HG03432 (cell line): ENCODE data around the gene CHRDL2.

Experiments used
- ATAC-seq: cut with Tn5 transposase; IDR thresholded peaks from one replicate; pipeline ENCODE4 v1.9.1; 2021; ENCODE audit warnings: mild to moderate bottlenecking, moderate library complexity; ENCODE audit not compliant: unreplicated experiment

Gene CHRDL2

DNA sequence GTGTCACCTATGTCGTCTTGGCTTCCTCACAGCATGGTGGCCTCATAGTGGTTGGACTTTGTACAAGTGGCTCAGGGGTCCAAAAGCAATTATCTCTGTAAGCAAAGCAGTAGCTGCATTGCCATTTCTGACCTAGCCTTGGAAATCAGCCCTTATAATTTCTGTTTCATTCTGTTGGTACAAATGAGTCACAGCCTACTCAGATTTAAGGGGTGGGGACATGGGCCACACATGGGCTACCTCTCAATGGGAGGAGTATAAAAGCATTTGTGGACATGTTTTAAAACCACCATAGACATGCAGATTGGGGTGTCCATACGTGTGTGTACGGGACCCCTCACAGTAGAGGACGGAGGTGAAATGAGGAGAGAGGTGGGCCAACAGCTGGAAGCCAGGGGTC is 41.6 kb downstream of the CHRDL2 start:
- no peak for ATAC-seq

DNA sequence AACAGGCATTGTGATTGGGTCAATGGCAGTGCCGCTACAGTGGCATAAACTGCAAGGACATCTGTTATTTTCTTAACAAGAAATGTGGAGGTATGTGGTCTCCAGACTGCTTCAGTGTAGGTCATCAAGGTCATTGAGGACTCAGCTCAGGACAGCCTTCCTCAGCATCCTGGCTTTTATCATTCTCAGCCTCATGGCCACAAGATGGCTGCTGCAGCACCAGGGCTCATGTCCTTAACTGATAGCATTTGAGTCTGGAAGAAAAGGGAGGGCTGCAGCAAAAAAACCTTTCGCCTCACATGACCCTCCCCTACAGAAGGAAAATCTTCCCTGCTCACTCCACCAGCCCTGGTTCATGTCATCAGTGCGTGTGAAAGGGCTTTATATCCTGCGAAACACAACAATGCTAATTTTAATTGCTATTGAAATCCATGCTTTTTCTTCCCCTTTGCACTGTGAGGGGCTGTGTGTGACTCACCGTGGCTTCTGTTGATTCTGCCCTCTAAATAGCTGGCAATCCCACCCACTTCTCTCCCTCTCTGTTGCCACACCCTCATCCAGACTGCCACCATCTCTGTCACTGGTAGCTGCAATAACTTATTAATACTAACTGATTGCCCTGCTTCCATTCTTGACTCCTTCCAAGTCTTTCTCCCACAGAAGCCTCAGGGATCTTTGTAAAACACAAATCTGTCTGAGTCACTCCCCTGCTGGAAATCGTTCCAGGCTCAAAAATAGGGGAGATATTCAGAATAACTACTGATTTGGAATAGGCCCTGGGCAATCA is 43.8 kb downstream of the CHRDL2 start:
- ATAC-seq, result no peak

DNA sequence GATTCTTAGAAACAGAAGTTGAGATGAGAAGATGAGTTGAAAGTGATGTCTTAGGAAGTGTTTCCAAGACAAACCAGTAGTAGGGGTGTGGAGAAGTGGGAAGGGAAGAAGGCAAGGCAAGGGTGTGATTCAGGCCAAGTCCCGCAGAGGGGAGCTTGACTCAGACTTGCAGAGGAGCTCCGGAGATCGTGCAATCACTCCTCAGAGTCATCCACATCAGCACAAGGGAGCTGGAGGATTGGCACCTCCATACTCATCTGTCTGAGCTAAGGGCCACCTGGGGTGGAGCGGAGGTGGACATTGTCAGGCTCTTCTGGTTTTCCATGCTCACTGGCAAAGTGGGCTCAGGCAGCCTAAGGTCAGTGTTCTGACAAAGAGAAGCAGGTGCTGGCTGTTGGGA is 44.4 kb downstream of the CHRDL2 start:
- ATAC-seq, result no peak

DNA sequence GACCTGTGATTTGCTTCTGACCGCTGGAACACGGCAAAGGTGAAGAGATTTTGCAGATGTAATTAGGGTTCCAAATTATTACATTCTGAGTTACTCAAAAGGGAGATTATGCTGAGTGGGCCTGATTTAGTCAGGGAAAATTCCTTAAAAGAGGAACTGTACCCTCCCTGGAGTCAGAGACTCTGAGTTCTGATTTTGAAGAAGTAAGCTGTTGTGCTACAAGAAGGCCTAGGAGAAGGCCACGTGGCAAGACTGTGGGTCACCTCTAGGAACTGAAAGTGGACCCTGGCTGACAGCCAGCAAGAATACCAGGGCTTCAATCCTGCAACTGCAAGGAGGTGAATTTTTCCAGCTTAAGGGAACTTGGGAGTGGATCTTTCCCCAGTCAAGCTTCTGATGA is 45.3 kb downstream of the CHRDL2 start:
- no peak for ATAC-seq

DNA sequence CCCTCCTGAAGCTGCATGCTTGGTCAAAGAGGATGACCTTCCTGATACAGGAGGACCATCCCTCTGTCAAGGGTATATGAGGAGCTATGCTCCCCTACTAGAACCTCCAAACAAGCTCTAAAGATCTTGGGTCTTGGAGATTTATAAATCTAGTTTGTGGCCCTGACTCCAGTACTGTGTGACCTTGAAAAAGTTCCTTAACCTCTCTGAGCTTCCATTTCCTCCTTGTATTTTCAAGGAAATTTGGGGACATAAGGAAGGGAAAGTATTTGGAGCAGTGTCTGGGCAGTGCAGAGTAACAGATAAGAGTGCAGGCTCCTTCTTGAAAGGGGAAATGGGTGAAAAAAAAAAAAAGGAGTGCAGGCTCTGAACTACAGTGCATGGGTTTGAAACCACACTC is 45.9 kb downstream of the CHRDL2 start:
- ATAC-seq, result no peak

DNA sequence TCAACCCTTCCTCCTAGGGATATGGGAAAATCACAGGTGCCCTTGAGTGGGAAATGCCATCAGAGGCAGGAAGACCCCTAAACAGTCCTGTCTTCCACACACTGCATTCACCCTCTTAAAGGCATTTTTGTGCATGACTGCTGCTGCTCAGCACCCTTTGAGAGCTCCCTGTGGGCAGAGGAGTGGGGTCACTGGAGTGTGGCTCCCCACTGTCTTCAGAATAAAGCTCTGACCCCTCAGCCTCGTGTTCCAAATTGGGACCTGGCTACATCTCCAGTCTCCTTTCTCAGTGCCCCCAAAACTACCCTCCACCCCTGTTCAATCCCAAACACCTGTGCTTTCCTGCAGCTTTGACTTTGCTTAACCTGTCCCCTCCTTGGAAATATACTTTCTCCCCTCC is 46.6 kb downstream of the CHRDL2 start:
- ATAC-seq, result no peak

DNA sequence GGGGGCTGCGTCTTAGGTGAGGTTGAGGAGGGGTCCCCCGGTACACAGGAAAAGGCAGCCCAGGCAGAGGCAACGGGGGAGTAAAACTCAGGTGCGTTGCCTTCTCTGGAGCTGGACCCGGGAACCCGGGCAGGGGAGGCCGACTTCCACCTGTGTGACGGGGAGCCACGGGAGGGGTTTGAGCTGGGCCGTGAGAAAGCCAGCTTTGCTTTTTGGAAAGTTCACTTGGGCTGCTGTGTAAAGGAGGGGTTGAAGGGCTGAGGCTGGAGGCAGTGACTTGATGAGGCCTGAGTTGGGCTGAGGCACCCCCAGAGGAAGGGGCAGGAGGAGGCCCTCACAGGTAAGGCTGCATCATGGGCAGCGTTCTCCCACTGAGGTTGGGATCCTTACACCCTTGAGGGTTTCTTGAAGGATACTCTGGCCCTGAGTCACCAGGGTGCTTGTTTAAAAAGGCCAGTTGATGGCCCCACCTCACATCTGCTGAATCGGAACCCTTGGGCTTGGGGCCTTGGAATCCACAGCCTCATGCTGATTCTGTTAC is 47.2 kb downstream of the CHRDL2 start:
- ATAC-seq, result no peak

DNA sequence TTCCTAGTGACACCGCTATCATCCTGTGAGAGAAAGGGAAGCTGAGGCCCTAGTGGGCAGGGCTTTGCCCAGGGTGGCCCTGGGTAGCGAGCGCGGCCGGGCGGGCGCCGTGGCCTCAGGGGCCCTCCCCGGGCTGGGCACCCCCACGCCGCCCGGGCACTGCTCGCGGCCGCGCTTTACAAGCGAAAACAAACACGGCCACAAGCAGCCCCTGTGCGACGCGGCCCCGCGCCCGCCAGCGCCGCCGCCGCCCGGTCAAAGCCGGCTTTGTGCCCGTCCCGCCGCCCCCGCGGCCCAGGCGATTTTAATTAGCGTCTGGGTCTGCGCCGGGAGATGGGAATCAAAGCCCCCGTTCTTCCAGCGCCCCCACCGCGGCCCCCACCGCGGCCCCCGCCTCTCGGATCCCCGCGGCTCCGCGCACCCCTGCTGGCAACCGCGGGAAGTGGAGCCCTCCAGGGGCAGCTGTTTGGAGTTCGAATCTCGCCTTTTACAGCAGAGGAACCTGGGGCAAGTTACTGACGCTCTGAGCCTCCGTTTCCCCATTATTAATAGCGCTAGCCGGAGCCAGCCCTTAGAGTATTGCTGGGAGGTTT is 47.9 kb downstream of the CHRDL2 start:
- no peak for ATAC-seq

DNA sequence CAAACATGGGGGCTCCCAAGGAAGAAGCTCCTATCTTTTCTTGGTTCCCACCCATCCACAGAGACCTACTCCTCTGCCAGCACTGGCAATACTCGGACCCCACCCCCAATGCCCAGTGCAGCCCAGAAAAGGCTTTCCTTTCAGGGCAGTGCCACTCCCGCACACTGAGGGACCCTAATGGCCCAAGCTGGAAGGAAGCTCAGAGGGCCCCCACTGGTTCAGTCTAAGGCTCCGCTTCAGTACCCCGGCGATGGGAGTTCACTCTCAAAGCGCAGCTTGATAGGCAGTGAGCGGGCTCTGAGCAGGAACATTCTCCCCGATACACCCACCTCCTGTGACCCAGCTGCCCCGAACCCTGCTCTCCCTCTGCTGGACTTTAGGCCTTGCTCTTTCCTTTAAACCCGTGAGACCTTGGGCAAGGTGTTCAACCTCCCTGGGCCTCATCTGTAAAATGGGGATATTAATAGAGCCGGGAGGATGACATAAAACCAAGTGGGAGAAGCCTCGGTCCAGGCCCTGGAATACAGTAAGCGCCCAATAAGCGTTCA is 48.4 kb downstream of the CHRDL2 start:
- ATAC-seq, result no peak

DNA sequence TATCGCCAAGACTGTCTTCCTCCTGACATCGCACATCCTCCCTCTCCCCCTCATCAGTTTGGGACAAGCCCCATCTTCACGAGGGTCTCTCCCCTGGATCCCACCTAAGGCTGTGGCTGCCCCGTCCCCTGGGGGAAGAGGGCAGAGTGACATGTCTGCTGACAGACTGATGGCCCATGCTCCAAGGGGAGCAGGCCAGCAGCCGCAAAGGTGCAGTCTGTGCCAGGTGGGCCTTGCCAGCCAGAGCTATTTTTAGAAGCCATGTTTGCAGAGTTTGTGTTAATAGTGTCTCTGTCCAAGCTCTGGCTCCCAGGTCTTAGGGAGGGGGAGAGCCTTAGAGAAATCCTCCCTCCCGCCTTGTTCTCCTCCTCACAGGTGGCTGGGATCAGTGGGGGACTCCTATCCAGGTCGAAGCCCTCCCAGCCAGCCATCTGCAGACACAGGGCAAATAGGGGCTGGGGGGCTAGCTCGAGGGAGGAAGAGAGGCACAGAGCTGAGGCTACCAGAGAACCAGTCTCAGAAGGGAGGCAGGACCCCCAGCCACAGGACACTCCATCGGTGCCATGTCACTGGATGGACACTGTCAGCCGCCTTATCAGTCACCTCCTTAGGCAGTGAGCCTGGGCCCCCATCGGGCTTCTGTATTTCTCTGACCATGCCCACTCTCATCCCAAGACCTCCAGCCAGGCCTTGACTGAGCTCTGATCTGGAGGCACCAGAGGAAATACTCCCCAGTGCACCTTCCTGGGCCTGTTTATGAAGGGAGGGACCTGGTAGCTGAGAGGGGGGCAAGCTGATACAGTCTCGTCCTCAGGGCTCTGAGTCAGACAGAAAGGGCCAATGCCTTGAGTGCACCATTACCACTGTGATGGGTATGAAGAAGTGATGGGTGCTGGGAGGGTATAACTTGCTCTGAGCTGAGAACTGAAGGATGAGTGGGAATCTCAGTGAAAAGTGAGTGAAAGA is 49.3 kb downstream of the CHRDL2 start:
- no peak for ATAC-seq

DNA sequence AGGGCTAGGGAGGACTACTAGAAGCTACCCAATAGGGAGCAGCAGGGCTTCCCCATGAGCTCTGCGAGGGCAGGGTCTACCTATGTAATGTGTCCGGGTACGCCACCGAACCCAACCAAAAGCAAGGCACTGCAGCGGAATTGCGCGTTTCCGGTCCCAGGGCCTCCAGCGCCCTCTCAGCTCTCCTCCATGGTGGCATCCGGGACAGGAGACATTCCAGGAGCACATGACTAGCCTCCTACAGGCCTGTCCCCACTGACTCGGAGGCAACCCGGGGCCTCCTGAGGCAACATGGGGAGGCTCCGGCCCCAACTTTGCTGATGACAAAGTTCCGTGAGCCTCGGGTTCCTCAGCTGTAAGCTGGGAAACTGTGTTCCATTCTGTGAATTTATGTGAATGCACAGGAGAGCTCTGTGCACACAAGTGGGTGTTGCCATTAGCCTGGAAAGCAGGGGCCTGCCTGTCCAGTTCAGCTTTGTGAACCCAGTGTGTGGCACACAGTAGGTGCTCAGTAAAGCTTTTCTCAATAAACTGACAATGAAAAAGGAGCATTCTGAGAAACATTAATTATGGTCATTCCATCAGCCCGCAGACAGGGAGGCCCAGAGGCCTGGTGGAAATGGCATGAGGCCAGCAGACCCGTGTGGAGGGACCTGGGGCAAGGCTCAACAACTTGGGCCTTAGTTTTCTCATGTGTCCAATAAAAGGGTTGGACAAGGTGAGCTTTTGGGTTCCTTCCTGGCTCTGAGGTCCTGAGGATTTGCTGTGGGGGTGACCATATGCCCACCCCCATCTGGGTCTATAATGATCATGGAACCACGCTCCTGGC is 50.3 kb downstream of the CHRDL2 start:
- ATAC-seq, result no peak

DNA sequence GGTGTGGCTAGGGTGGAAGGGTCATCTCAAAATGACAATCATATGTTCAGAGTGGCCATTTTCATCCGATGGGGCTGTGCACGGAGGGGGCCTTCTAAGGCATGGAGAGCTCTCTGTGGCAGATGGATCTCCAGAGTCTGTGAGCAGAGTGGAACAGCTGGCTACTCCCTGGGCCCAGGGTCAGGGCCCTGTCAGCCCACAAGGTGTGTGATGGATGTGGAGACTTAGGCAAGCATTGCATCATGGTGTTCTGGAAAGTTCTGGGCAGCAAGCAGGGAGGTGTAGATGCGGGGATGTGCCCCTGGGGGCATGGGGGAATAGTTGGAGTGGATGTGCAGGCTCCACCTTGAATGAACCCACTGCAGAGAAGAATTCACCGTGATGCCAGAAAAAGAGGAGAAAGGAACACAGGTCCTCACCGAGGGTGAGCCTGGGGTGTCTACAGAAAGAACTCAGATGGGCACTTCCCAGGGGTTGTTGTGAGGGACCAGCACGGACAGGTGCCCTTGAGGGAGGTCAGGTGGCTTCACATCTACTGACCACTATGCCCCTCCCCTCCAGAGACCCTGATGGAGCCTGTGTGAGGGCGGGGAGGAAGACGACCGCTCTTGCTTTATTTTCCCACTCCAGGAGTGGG is 51.1 kb downstream of the CHRDL2 start:
- ATAC-seq, result no peak

DNA sequence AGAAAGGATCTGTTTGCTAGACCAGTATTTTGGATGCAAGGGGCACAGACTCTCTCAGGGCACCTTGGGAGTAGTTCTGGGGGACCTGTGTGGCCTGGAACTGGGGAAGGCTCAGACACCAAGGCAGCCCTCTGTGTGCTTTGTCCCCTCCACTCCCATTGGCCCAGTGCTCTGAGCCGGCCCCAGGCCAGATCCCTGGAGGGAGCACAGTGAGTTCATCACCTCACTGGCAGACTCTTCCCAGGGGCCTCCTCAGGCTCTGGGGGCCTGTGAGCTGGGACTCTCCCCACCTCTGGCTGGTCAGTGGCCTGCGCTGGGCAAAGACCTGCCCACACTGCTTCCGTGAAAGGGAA is 51.7 kb downstream of the CHRDL2 start:
- no peak for ATAC-seq

DNA sequence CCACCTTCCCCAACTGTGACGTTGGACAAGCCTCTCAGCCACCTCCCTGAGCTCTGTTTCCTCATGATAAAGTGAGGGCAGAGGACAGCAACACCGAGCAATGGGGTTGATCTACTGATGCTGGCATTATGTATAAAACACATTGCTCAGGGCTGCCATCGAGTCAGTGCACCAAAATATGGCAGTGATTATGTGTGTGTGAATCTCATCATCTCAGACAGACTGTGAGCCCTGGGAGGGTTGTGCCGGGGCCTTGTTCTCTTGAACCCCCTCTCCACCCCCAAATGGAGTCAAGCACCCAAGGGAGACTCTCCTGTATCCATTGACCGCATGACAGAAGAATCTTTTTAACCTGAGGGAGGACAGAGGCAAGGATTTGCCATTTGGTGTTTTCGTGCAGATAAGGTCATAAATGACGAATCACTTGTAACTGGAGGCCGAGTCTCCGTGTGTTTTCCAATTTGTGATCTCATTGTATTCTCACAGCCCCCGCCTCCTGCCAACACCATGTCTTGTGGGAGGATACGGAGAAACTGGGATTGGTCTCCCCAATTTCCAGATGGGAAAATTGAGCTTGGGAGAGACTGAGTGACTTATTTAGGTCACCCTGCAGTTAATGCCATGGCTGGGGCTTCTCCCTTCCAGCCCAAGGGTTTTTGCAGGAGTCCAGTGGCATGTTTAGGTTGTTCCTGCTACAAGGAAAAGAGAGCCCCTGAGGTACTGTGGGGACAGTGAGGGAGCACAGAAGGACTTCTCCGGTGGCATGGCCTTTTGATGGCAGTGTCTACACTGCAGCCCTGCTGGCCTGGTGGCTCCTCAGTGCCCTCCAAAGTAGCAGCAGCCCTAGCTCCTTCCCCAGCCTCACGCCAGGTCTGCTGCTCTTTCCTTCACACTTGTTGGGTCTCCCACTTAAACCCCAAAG is 52.4 kb downstream of the CHRDL2 start:
- no peak for ATAC-seq

DNA sequence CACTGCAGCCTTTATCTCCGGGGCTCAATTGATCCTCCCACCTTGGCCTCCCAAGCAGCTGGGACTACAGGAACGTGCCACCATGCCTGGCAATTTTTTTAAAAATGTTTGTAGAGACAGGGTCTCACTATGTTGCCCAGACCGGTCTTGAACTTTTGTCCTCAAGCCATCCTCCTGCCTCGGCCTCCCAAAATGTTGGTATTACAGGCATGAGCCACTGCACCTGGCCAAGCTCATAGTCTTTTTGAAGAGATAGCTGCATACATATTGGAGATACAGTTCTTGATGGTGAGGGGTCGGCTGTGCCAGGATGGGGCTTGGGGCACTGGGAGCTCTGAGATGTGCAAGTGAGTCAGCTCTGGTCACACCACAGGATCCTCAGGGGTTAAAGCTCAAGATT is 53.2 kb downstream of the CHRDL2 start:
- no peak for ATAC-seq

DNA sequence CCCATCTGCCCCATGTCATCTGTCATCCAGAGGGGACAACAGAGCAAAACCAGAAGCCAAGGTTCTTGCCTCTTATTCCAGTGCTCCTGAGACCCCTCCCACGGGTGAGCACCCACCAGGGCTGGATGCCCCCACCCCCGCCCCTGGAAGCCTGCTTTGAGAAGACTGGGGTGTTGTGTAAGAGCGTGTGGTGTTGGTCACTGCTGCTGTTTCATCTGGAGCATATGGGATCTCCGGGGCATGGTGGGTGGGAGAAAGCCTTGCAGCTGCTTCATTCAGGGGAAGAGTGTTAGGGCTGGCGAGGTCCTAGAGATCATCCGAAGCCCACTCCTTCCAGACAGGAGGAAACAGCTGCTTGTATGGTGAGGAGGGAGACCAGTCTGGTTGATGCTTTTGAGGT is 54.1 kb downstream of the CHRDL2 start:
- ATAC-seq, result no peak

DNA sequence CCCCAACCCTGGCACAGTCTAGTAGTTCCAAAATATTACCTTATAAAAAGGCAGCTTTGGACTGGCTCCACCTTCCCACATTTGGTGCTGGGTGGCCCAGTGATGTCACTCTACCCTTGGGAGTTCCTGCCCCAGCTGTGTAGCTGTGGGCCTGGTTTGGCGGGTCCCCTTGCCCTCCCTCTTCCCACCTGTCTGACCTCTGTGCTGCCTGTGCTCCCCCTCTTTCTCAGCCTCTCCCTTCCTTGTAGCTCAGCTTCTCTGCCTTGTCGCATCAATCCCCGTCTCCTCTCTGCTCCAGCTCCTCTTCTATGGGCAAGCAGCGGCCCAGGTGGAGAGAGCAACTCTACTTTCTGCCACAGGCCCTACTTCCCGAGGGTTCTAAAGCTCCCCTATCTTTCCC is 54.6 kb downstream of the CHRDL2 start:
- ATAC-seq, result no peak

DNA sequence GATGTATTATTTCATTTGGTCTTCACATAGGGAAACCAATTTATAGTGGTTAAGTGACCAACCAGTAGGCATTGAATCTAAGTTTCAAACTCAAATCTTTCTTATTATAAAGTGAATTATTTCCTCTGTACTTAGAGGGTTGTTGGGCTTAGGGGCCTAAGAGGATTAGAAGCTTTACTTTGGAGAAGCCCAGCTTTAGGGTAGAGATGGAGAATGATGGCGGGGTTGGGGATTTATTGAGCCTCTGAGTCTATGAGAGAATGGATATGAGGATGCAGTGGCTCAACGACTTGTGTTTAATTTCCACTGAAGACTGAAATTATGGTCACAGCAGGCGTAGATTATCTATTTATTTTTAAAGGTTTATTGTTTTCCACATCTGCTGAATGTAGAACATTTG is 55.5 kb downstream of the CHRDL2 start:
- no peak for ATAC-seq
